Fibroblast of lung (primary cell): ENCODE results near the gene WFDC13.

ENCODE experiments used
- CTCF ChIP-seq, 2 donors: IDR thresholded peaks in 1 of 2; conservative IDR thresholded peaks in 1 of 2; 1 replicate in 1 of 2; 2 replicates in 1 of 2; pipeline ENCODE4 v1.5.1; 2011 to 2012; ENCODE audit warnings: low read length in 2 of 2, control low read depth in 1 of 2, inconsistent platforms in 1 of 2, low read depth in 1 of 2, mild to moderate bottlenecking in 1 of 2
- EZH2 ChIP-seq: IDR thresholded peaks from 2 replicates; pipeline ENCODE4 v1.5.1; 2012; ENCODE audit warnings: low read length, control low read depth, mild to moderate bottlenecking; ENCODE audit errors: missing control alignments

- TF ChIP-seq CTCF (conservative IDR thresholded peaks at IDR 0.05 in 1 of 2, IDR thresholded peaks at IDR 0.05 in 1 of 2; ENCODE audit: low read depth in 1 of 2, low read length in 2 of 2) (no peak), EZH2 (no peak)
Observed at GRCh38 chr20:45679650-45680049, 22.2 kb upstream of the WFDC13 start.
